Keratinocyte (primary cell): ENCODE results near the gene CUEDC1. TPM values are rescaled to one million over a fixed set of nuclear protein-coding genes. Genes with fewer than 3 reads are reported as not detected.

Experiments used
- DNase-seq: peaks from one replicate; pipeline ENCODE4 v3.0.0-alpha.2; 2011; ENCODE audit warnings: low read depth, missing footprints, low spot score
- FAIRE-seq: peaks from 2 replicates; lab custom pipeline; 2011; peaks lifted over from hg19 to GRCh38; lab: Jason Lieb, UNC
- H2AFZ ChIP-seq: 2 replicates; pipeline ENCODE4 v1.6.0; 2012; ENCODE audit warnings: low read length, control low read depth, inconsistent platforms; ENCODE audit not compliant: control insufficient read depth
- H3K27ac ChIP-seq: 2 replicates; pipeline ENCODE4 v1.5.1; 2011; ENCODE audit warnings: low read length; ENCODE audit not compliant: control insufficient read depth, insufficient read depth
- H3K27me3 ChIP-seq: 3 replicates; pipeline ENCODE4 v1.6.0; 2011; ENCODE audit warnings: low read length; ENCODE audit not compliant: control insufficient read depth, insufficient read depth; ENCODE audit errors: extremely low read depth
- H3K36me3 ChIP-seq, 2 experiments: 2 replicates in 1 of 2; 3 replicates in 1 of 2; pipeline ENCODE4 v1.5.1; 2011; ENCODE audit warnings: low read length in 2 of 2, mild to moderate bottlenecking in 1 of 2; ENCODE audit not compliant: control insufficient read depth in 2 of 2, insufficient read depth in 2 of 2; ENCODE audit errors: extremely low read depth in 1 of 2
- H3K4me1 ChIP-seq: 3 replicates; pipeline ENCODE4 v1.5.1; 2011; ENCODE audit warnings: low read length; ENCODE audit not compliant: control insufficient read depth, insufficient read depth; ENCODE audit errors: extremely low read depth
- H3K4me2 ChIP-seq: 3 replicates; pipeline ENCODE4 v1.6.0; 2011; ENCODE audit warnings: low read depth, low read length; ENCODE audit not compliant: control insufficient read depth, insufficient read depth; ENCODE audit errors: extremely low read depth
- H3K4me3 ChIP-seq, 3 experiments: fragments of 200-600 bp in 1 of 3; sonication (generic) in 1 of 3; 2 replicates in 2 of 3; 3 replicates in 1 of 3; pipeline ENCODE4 v1.5.1; 2011 to 2016; ENCODE audit warnings: low read length in 3 of 3, mild to moderate bottlenecking in 3 of 3, control low read depth in 2 of 3, inconsistent platforms in 1 of 3, low read depth in 1 of 3, mixed read lengths in 1 of 3, mixed run types in 1 of 3, moderate library complexity in 1 of 3; ENCODE audit not compliant: control insufficient read depth in 2 of 3, insufficient read depth in 2 of 3; ENCODE audit errors: extremely low read depth in 1 of 3
- H3K79me2 ChIP-seq: 2 replicates; pipeline ENCODE4 v1.6.0; 2012; ENCODE audit warnings: low read length; ENCODE audit not compliant: control insufficient read depth, insufficient read depth
- H3K9ac ChIP-seq: 3 replicates; pipeline ENCODE4 v1.6.0; 2011; ENCODE audit warnings: low read length; ENCODE audit not compliant: control insufficient read depth, insufficient read depth; ENCODE audit errors: extremely low read depth
- H3K9me1 ChIP-seq: 3 replicates; pipeline ENCODE4 v1.6.0; 2011; ENCODE audit warnings: low read length; ENCODE audit not compliant: control insufficient read depth, insufficient read depth; ENCODE audit errors: extremely low read depth
- H3K9me3 ChIP-seq: 2 replicates; pipeline ENCODE4 v1.5.1; 2012; ENCODE audit warnings: low read depth, low read length; ENCODE audit not compliant: control insufficient read depth
- H4K20me1 ChIP-seq: 3 replicates; pipeline ENCODE4 v1.6.0; 2011; ENCODE audit warnings: low read length; ENCODE audit not compliant: control insufficient read depth, insufficient read depth; ENCODE audit errors: extremely low read depth
- EZH2 ChIP-seq: IDR thresholded peaks from one replicate; pipeline ENCODE4 v1.6.1; 2012; ENCODE audit warnings: inconsistent platforms, mild to moderate bottlenecking, low read length, moderate library complexity
- dilution Hi-C: fragments of 300-500 bp; cut with MboI; formaldehyde crosslinking; loops from one replicate; pipeline ENCODE4 v1.7.0; 2020; ENCODE audit warnings: low sequenced_read_pairs; ENCODE audit not compliant: extremely low pct_ligation_motif_present
- polyA plus RNA-seq, 5 experiments: library from polyadenylated mRNA; depleted of rRNA in 3 of 5; stranded (reverse) in 3 of 5; stranded (forward) in 1 of 5; unstranded in 1 of 5; fragments of >200 nt; gene quantifications; 1 replicate in 1 of 5; 2 replicates in 3 of 5; 3 replicates in 1 of 5; pipeline versions ENCODE4 v1.2.1 to v1.2.3, GENCODE V29; 2011 to 2012; ENCODE audit warnings: missing spikeins in 2 of 5, low read depth in 1 of 5, low replicate concordance in 1 of 5
- TF ChIP-seq, protein P1 (sequence below), 3 experiments: IDR thresholded peaks in 1 of 3; conservative IDR thresholded peaks in 1 of 3; optimal IDR thresholded peaks in 1 of 3; 2 replicates in 2 of 3; 3 replicates in 1 of 3; pipeline versions ENCODE3 to v1.5.1; 2011; ENCODE audit warnings: low read length in 3 of 3, mild to moderate bottlenecking in 3 of 3, moderate library complexity in 2 of 3, control low read depth in 1 of 3, inconsistent platforms in 1 of 3; ENCODE audit not compliant: insufficient read depth in 2 of 3; ENCODE audit errors: extremely low read depth in 1 of 3

The CUEDC1 gene
- polyA plus RNA-seq, 1 donor (not counting 4 experiments of a cell fraction or from before 2014, with no cell fraction given) = 12.9 TPM

DNA sequence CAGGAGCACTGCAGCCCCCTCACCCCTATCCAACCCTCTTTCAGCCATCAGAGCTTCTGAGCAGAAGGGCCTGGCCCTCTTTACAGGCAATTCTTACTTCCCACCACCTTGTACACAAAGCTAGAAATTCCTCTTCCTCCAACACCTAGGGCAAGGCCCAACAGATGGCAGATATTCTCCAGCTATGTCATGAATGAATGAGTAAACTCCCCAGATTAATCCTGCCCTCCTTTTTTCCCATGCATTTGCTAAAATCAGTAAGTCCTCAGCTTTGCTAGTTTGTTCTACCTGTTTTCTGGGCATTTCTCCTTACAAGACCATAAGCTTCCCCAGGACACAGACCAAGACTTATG is 85.0 kb downstream of the CUEDC1 start:
- DNase-seq (no peak), FAIRE-seq (no peak)
- Histone ChIP-seq H3K4me2 (peak overlapping the region; percentile 57), H3K4me1 (peaks cover 58% of the 10 kb centered on the region), H3K9me1 (peaks cover 3% of the 10 kb centered on the region), H3K79me2 (no peaks in the 10 kb centered on the region), H3K36me3 (peaks cover 15 to 18% of the 10 kb centered on the region in 2 experiments), H3K9me3 (no peaks in the 10 kb centered on the region), H3K27ac (peak overlapping the region; percentile 63), H3K9ac (peak overlapping the region; percentile 9), H3K27me3 (no peaks in the 10 kb centered on the region), H3K4me3 (no peak overlapping the region), H2AFZ (no peak overlapping the region), H4K20me1 (no peaks in the 10 kb centered on the region)
- TF ChIP-seq, protein P1, sequence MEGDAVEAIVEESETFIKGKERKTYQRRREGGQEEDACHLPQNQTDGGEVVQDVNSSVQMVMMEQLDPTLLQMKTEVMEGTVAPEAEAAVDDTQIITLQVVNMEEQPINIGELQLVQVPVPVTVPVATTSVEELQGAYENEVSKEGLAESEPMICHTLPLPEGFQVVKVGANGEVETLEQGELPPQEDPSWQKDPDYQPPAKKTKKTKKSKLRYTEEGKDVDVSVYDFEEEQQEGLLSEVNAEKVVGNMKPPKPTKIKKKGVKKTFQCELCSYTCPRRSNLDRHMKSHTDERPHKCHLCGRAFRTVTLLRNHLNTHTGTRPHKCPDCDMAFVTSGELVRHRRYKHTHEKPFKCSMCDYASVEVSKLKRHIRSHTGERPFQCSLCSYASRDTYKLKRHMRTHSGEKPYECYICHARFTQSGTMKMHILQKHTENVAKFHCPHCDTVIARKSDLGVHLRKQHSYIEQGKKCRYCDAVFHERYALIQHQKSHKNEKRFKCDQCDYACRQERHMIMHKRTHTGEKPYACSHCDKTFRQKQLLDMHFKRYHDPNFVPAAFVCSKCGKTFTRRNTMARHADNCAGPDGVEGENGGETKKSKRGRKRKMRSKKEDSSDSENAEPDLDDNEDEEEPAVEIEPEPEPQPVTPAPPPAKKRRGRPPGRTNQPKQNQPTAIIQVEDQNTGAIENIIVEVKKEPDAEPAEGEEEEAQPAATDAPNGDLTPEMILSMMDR (optimal IDR thresholded peaks at IDR 0.05 in 1 of 3, IDR thresholded peaks at IDR 0.05 in 1 of 3, conservative IDR thresholded peaks at IDR 0.05 in 1 of 3; ENCODE audit: extremely low read depth in 1 of 3, insufficient read depth in 2 of 3, low read length in 3 of 3) = no peak
- TF ChIP-seq EZH2 = no peak
- dilution Hi-C loops = no loop called here

DNA sequence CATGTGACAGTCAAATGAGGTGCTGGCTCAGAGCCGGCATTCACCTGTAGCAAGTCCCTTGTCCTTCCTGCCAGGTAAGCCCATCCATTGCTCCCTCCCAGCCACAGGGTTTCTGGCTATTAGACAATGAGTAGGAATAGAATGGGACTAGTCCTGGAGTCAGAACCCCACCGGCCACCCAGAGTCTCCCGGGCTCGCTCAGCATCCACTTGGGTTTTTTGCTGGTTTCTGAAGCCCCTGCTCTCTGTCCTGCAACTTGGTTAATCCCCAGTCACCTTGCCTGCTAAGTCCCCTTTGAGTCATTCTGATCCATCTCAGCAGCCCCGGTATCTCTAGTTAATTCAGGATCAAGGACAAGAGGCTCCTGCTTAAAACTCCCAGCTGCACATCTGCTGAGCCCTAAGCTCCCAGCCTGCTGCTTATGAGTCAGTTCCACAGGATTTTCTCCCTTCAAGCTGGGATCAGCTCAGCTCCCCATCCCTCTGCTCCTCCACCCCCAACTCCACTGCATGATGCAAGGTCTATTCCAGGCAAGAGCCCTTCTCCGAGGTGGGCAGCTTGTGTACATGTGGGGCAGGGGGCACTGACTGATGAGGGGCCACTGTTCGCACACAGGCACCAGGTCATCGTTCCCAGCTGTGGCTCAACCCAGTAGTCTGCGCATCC is 85.5 kb downstream of the CUEDC1 start:
- peak; percentile 93 for FAIRE-seq
- Histone ChIP-seq H3K4me3 (no peak overlapping the region), H3K4me2 (peak overlapping the region; percentile 57), H3K9ac (peak overlapping the region; percentile 9), H4K20me1 (no peaks in the 10 kb centered on the region), H2AFZ (no peak overlapping the region), H3K4me1 (peaks cover 53% of the 10 kb centered on the region), H3K27ac (peak overlapping the region; percentile 63), H3K9me1 (peaks cover 2% of the 10 kb centered on the region), H3K79me2 (no peaks in the 10 kb centered on the region), H3K9me3 (no peaks in the 10 kb centered on the region), H3K36me3 (peaks cover 15 to 18% of the 10 kb centered on the region in 2 experiments), H3K27me3 (no peaks in the 10 kb centered on the region)
- TF ChIP-seq EZH2 = no peak
- TF ChIP-seq, protein P1 (optimal IDR thresholded peaks at IDR 0.05 in 1 of 3, IDR thresholded peaks at IDR 0.05 in 1 of 3, conservative IDR thresholded peaks at IDR 0.05 in 1 of 3; ENCODE audit: extremely low read depth in 1 of 3, insufficient read depth in 2 of 3, low read length in 3 of 3) = no peak
- dilution Hi-C loops = no loop called here
- DNase-seq = no peak
